ENCODE measurements around the gene HCRT. TPM values are rescaled to one million over a fixed set of nuclear protein-coding genes. Genes with fewer than 3 reads are reported as not detected.
"Not testable (repeated sequence)": the region's sequence is repeated elsewhere in the genome, so short reads cannot be mapped to it uniquely, and the experiment has no call there.

The HCRT gene
- total RNA-seq, 2 donors from 2014 or later: not detected

DNA sequence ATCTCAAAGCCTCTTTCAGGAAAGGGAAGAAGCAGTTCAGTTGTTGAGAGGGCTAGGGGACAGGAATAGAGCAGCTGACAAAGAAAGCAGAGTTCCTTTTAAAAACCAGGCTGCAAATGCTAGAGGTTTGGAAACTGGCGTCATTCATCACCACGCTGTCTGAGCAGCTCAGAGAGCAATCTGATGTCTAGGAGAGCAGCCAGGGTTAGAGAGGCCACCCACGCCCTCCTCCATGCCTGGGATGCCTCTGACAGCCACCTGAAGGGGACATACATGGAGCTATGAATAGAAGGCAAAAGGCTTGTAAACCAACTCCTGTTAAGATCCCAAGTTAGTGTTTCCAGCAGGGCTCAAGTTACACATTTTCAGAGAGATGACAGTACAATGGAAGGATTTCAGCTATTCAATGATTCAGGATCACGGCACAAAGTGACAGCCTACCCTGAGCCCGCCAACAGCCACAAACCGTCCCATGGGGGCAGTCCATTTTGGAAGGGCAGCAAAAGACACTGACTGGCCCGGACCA lies 42.8 kb downstream of the HCRT start:
- DNase-seq (ENCODE audit: low spot score): no peak
- no peak overlapping the region for H3K4me3 ChIP-seq
- peaks cover 0 to 59% of the 10 kb centered on the region in 2 donors for H3K4me1 ChIP-seq
- no peaks in the 10 kb centered on the region for H3K36me3 ChIP-seq
- no peaks in the 10 kb centered on the region for H3K27me3 ChIP-seq
- H3K27ac ChIP-seq: peak overlapping the region in 1 of 2 donors; percentile 77
- TF ChIP-seq, protein P1, sequence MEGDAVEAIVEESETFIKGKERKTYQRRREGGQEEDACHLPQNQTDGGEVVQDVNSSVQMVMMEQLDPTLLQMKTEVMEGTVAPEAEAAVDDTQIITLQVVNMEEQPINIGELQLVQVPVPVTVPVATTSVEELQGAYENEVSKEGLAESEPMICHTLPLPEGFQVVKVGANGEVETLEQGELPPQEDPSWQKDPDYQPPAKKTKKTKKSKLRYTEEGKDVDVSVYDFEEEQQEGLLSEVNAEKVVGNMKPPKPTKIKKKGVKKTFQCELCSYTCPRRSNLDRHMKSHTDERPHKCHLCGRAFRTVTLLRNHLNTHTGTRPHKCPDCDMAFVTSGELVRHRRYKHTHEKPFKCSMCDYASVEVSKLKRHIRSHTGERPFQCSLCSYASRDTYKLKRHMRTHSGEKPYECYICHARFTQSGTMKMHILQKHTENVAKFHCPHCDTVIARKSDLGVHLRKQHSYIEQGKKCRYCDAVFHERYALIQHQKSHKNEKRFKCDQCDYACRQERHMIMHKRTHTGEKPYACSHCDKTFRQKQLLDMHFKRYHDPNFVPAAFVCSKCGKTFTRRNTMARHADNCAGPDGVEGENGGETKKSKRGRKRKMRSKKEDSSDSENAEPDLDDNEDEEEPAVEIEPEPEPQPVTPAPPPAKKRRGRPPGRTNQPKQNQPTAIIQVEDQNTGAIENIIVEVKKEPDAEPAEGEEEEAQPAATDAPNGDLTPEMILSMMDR (IDR thresholded peaks at IDR 0.05): no peak
- H3K9me3 ChIP-seq: no peaks in the 10 kb centered on the region

DNA sequence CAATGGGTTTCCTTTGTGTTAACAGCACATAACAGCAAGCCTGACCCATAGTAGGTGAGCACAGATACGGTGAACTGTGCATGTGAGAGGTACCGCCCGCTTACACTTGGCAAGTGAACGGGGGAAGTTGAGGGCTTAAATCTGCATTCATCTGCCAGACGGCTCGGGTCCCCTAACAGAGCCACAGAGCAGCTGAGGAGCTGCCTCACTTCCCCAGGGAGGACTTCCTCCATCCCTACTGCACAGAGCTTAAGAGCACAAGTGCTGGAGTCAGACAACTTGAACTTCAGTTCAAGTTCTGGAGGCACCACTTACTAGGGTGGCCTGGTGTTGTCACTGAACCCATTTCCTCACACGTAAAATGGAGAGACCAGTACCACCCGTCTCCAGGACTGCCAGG lies 43.9 kb downstream of the HCRT start:
- DNase-seq (ENCODE audit: low spot score): no peak
- Histone ChIP-seq H3K9me3 (no peaks in the 10 kb centered on the region), H3K4me3 (no peak overlapping the region), H3K27me3 (no peaks in the 10 kb centered on the region), H3K36me3 (no peaks in the 10 kb centered on the region), H3K4me1 (peaks cover 0 to 67% of the 10 kb centered on the region in 2 donors), H3K27ac (peak overlapping the region; percentile 3 to 77)
- TF ChIP-seq, protein P1 (IDR thresholded peaks at IDR 0.05): no peak

DNA sequence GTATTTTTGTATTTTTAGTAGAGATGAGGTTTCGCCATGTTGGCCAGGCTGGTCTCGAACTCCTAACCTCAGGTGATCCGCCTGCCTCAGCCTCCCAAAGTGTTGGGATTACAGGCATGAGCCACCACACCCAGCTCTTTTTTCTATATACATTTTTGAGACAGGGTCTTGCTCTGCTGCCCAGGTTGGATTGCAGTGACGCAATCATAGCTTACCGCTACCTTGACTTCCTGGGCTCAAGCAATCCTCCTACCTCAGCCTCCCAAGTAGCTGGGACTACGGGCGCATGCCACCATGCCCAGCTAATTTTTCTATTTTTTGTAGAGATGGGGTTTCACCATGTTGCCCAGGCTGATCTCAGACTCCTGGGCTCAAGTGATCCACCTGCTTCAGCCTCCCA lies 44.6 kb downstream of the HCRT start:
- peak overlapping the region in 1 of 2 donors; percentile 77 for H3K27ac ChIP-seq
- not testable (repeated sequence) for DNase-seq (ENCODE audit: low spot score); H3K4me3 ChIP-seq; H3K27me3 ChIP-seq; H3K9me3 ChIP-seq; H3K36me3 ChIP-seq
- H3K4me1 ChIP-seq: peaks cover 0 to 74% of the 10 kb centered on the region in 2 donors

DNA sequence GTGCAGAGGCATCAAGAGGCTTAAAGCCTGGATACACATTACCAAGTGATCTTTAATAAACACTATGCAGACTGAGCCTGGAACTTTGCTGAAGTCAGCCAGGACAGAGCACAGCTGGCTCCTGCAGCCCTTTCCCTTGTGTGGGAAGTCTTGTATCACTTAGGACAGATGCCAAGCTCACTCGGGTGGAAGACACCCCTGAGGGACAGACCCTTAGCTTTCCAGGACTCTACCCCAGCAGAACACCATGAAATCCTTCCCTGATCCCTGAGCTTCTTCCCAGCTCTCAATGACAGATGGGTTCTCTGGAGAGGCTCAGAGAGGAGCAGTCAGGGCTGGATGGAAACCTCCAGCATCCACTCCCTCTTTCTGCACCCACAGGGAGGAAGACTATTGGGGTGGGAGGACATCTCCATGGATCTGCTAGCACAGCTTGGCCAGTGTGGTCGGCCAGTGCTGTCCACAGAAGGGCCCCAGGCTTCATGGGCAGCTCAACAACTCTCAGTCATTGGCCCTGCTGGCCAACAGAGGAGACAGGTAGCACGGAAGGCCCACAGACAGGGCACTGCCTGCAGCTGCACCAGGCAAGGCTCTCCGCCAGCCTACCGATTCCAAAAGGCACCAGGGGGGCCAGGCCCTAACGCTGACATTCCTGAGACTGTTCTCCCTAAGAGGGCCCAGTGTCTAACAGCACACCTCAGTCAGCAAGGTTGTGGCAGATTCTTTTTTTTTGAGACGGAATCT lies 46.3 kb downstream of the HCRT start:
- no peaks in the 10 kb centered on the region for H3K27me3 ChIP-seq
- no peaks in the 10 kb centered on the region for H3K36me3 ChIP-seq
- no peaks in the 10 kb centered on the region for H3K9me3 ChIP-seq
- no peak for DNase-seq (ENCODE audit: low spot score)
- peaks cover 0 to 92% of the 10 kb centered on the region in 2 donors for H3K4me1 ChIP-seq
- TF ChIP-seq, protein P1 (IDR thresholded peaks at IDR 0.05): no peak
- H3K4me3 ChIP-seq: no peak overlapping the region
- H3K27ac ChIP-seq: peak overlapping the region in 1 of 2 donors; percentile 77

DNA sequence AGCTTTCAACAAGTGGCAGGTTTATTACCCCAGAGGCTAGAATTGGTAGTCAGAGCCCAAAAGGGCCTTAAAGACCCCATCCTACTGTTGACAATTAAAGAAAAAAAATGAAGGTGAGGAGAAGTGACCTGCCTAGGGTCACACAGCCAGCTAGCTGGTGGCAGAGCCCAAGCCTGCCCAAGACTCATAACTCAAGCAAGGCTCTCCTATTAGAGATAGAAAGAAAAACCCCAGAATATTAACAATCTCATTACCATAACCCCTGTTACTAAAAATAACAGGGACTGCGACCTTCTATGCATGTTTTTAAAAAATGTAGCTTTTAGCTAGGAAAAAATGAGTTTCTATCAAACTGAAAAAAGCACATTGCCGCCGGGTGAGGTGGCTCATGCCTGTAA lies 48.6 kb downstream of the HCRT start:
- no peak for DNase-seq (ENCODE audit: low spot score)
- peaks cover 3 to 92% of the 10 kb centered on the region in 2 donors for H3K4me1 ChIP-seq
- peak overlapping the region; percentile 2 to 30 for H3K4me3 ChIP-seq
- no peaks in the 10 kb centered on the region for H3K27me3 ChIP-seq
- no peaks in the 10 kb centered on the region for H3K9me3 ChIP-seq
- peak overlapping the region; percentile 66 to 70 for H3K27ac ChIP-seq
- no peaks in the 10 kb centered on the region for H3K36me3 ChIP-seq
- TF ChIP-seq, protein P1 (IDR thresholded peaks at IDR 0.05): no peak

DNA sequence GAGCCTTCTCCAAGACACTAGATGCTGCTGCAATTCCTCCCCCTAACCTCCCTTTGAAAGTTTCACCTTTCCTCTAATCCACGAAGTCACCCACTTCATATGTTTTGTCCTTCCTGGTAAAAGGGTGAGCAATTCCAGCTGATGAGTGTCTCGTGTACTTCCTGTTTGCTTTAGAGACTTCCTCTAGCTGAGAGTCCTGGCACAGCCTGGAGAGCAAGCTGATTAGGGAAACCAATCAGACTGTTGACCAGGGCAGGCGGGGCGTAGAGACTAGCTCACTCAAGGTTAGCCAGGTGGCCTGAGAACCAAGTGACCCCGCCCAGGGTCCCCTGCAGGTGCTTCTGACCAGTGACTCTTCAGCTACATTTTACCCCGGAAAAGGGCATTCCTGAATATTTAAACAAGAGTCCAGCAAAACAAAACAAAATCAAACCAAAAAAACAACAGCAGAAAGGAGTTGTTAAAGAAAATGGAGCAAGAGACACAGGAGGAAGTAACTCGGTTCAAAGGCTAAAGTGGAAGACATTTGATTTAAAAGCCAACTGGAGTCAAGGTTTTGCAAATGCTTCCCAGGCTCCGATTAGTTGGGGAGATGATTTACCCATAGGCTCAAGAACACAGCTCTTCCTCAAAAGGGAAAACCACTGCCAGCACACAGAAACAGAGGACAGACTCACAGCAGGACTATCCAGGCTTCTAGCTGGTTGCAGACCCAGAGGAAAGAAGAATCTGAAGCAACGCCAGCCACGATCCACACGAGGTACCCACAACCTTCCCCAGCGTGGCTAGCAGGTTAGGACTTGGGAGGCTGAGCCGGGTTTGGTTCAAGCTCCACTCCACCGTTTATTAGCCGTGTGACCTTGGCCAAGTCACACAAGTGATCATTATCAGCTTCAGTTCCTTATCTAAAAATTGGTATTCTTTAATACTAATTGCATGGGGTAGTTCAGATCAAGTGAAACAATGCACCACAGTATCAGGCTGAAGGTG lies 49.3 kb downstream of the HCRT start:
- DNase-seq (ENCODE audit: low spot score): peak; percentile 78
- H3K9me3 ChIP-seq: no peaks in the 10 kb centered on the region
- peaks cover 3 to 92% of the 10 kb centered on the region in 2 donors for H3K4me1 ChIP-seq
- H3K27ac ChIP-seq: peak overlapping the region; percentile 66 to 70
- peak overlapping the region; percentile 2 to 30 for H3K4me3 ChIP-seq
- TF ChIP-seq, protein P1 (IDR thresholded peaks at IDR 0.05): no peak
- no peaks in the 10 kb centered on the region for H3K36me3 ChIP-seq
- no peaks in the 10 kb centered on the region for H3K27me3 ChIP-seq
